H9 (cell line): Measurements from ENCODE around the gene KIR3DL3. TPM values are rescaled to one million over a fixed set of nuclear protein-coding genes. Genes with fewer than 3 reads are reported as not detected.

Experiments used
- DNase-seq: peaks from one replicate; pipeline ENCODE4 v3.0.0-alpha.2; 2017
- H2AFZ ChIP-seq: one replicate; pipeline ENCODE4 v1.6.1; 2013; ENCODE audit warnings: mild to moderate bottlenecking, low read length, control low read depth, moderate library complexity
- H2AK5ac ChIP-seq: 2 replicates; pipeline ENCODE4 v1.6.1; 2013; ENCODE audit warnings: low read length, control low read depth, mixed read lengths; ENCODE audit not compliant: insufficient read length
- H2BK120ac ChIP-seq: one replicate; pipeline ENCODE4 v1.6.1; 2013; ENCODE audit warnings: low read depth, mild to moderate bottlenecking, low read length, control low read depth, inconsistent platforms; ENCODE audit not compliant: poor library complexity, severe bottlenecking
- H2BK12ac ChIP-seq: 2 replicates; pipeline ENCODE4 v1.6.1; 2013; ENCODE audit warnings: low read length, control low read depth, mixed read lengths, low read depth; ENCODE audit not compliant: insufficient read length
- H2BK15ac ChIP-seq: 2 replicates; pipeline ENCODE4 v1.6.1; 2013; ENCODE audit warnings: low read depth, low read length, control low read depth
- H2BK20ac ChIP-seq: one replicate; pipeline ENCODE4 v1.6.1; 2013; ENCODE audit warnings: low read depth, mild to moderate bottlenecking, low read length, control low read depth, inconsistent platforms; ENCODE audit not compliant: poor library complexity, severe bottlenecking
- H2BK5ac ChIP-seq: 2 replicates; pipeline ENCODE4 v1.6.1; 2013; ENCODE audit warnings: low read length, control low read depth, mixed read lengths; ENCODE audit not compliant: insufficient read length
- H3K14ac ChIP-seq: 2 replicates; pipeline ENCODE4 v1.6.1; 2013; ENCODE audit warnings: low read length, control low read depth; ENCODE audit not compliant: insufficient read depth
- H3K18ac ChIP-seq: 2 replicates; pipeline ENCODE4 v1.6.1; 2013; ENCODE audit warnings: low read depth, mild to moderate bottlenecking, mixed read lengths, low read length, control low read depth; ENCODE audit not compliant: insufficient read length
- H3K23ac ChIP-seq: 2 replicates; pipeline ENCODE4 v1.6.1; 2013; ENCODE audit warnings: low read length, control low read depth, mixed read lengths, low read depth; ENCODE audit not compliant: insufficient read length
- H3K23me2 ChIP-seq: 2 replicates; pipeline ENCODE4 v1.6.1; 2013; ENCODE audit warnings: low read depth, mild to moderate bottlenecking, mixed read lengths, low read length, control low read depth; ENCODE audit not compliant: insufficient read length, poor library complexity, severe bottlenecking
- H3K27ac ChIP-seq: 2 replicates; pipeline ENCODE4 v1.5.1; 2013; ENCODE audit warnings: low read length, control low read depth, mixed read lengths, low read depth; ENCODE audit not compliant: insufficient read length
- H3K27me3 ChIP-seq: 2 replicates; pipeline ENCODE4 v1.6.1; 2013; ENCODE audit warnings: low read length, control low read depth, inconsistent platforms; ENCODE audit not compliant: insufficient read depth
- H3K4ac ChIP-seq: 2 replicates; pipeline ENCODE4 v1.6.1; 2013; ENCODE audit warnings: low read depth, mild to moderate bottlenecking, control low read depth, inconsistent platforms, low read length, moderate library complexity
- H3K4me1 ChIP-seq: 2 replicates; pipeline ENCODE4 v1.6.1; 2013; ENCODE audit warnings: low read length, control low read depth, inconsistent platforms; ENCODE audit not compliant: insufficient read depth
- H3K4me2 ChIP-seq: 2 replicates; pipeline ENCODE4 v1.6.1; 2013; ENCODE audit warnings: low read length, control low read depth, mixed read lengths; ENCODE audit not compliant: insufficient read length, insufficient read depth
- H3K56ac ChIP-seq: 2 replicates; pipeline ENCODE4 v1.6.1; 2013; ENCODE audit warnings: low read depth, mild to moderate bottlenecking, mixed read lengths, low read length, control low read depth; ENCODE audit not compliant: insufficient read length
- H3K79me1 ChIP-seq: 2 replicates; pipeline ENCODE4 v1.6.1; 2013; ENCODE audit warnings: low read depth, mild to moderate bottlenecking, moderate library complexity, low read length, control low read depth, inconsistent platforms; ENCODE audit not compliant: insufficient read depth, poor library complexity, severe bottlenecking
- H3K79me2 ChIP-seq: 2 replicates; pipeline ENCODE4 v1.6.1; 2013; ENCODE audit warnings: low read length, control low read depth, inconsistent platforms; ENCODE audit not compliant: insufficient read depth
- H3K9ac ChIP-seq: 2 replicates; pipeline ENCODE4 v1.6.1; 2013; ENCODE audit warnings: low read length, control low read depth, mixed read lengths; ENCODE audit not compliant: insufficient read length; ENCODE audit errors: extremely low read depth
- H3K9me3 ChIP-seq: one replicate; pipeline ENCODE4 v1.6.1; 2013; ENCODE audit warnings: low read depth, low read length, inconsistent platforms; ENCODE audit not compliant: control insufficient read depth
- H3T11ph ChIP-seq: one replicate; pipeline ENCODE4 v1.6.1; 2013; ENCODE audit warnings: mild to moderate bottlenecking, low read length, control low read depth, inconsistent platforms
- H4K20me1 ChIP-seq: one replicate; pipeline ENCODE4 v1.6.1; 2013; ENCODE audit not compliant: control insufficient read depth, insufficient read length, insufficient read depth
- H4K5ac ChIP-seq: 2 replicates; pipeline ENCODE4 v1.6.1; 2013; ENCODE audit warnings: low read depth, mild to moderate bottlenecking, mixed read lengths, low read length, control low read depth; ENCODE audit not compliant: insufficient read length
- H4K8ac ChIP-seq: replicated peaks from 2 replicates; pipeline ENCODE4 v1.6.1; 2013; ENCODE audit warnings: low read length, control low read depth, mixed read lengths, low read depth; ENCODE audit not compliant: insufficient read length
- H4K91ac ChIP-seq: 2 replicates; pipeline ENCODE4 v1.6.1; 2013; ENCODE audit warnings: low read depth, mild to moderate bottlenecking, moderate library complexity, mixed read lengths, low read length, control low read depth; ENCODE audit not compliant: insufficient read length
- H3K27ac Mint-ChIP-seq, 3 experiments: 2 replicates in 2 of 3; 3 replicates in 1 of 3; pipeline ENCODE4 v1.8.0; 2020 to 2021; ENCODE audit warnings: mixed read lengths in 3 of 3, mild to moderate bottlenecking in 1 of 3, moderate library complexity in 1 of 3
- H3K27me3 Mint-ChIP-seq: 2 replicates; pipeline ENCODE4 v1.8.0; 2021; ENCODE audit warnings: low read depth, mild to moderate bottlenecking, moderate library complexity, mixed read lengths
- H3K36me3 Mint-ChIP-seq, 3 experiments: 2 replicates in 2 of 3; 3 replicates in 1 of 3; pipeline ENCODE4 v1.8.0; 2020 to 2021; ENCODE audit warnings: low read depth in 3 of 3, mixed read lengths in 3 of 3; ENCODE audit not compliant: insufficient read depth in 1 of 3
- H3K4me1 Mint-ChIP-seq, 2 experiments: 2 replicates each; pipeline ENCODE4 v1.8.0; 2020; ENCODE audit warnings: mixed read lengths in 2 of 2
- H3K4me3 Mint-ChIP-seq, 2 experiments: 2 replicates in 1 of 2; 3 replicates in 1 of 2; pipeline ENCODE4 v1.8.0; 2020 to 2021; ENCODE audit warnings: mild to moderate bottlenecking in 2 of 2, mixed read lengths in 2 of 2, moderate library complexity in 1 of 2
- H3K9me3 Mint-ChIP-seq, 2 experiments: 2 replicates in 1 of 2; 3 replicates in 1 of 2; pipeline ENCODE4 v1.8.0; 2020; ENCODE audit warnings: mild to moderate bottlenecking in 2 of 2, mixed read lengths in 2 of 2, moderate library complexity in 1 of 2
- WGBS: extraction: QIAGEN DNeasy Blood & Tissue Kit; methylation state at CpG from one replicate; pipeline ENCODE4 v1.1.7; 2013; ENCODE audit warnings: missing lambda C conversion rate, low lambda C conversion rate, mixed read lengths; ENCODE audit not compliant: insufficient read length; ENCODE audit errors: extremely low coverage; 5-methylcytosine and 5-hydroxymethylcytosine counted together
- total RNA-seq: library from RNA; stranded (reverse); gene quantifications from 2 replicates; pipeline ENCODE4 v1.2.1, GENCODE V29; 2021
- TF ChIP-seq, protein P1 (sequence below): fragments of 200-600 bp; sonication (generic); conservative IDR thresholded peaks from 3 replicates; pipeline ENCODE4 v1.8.0; 2021; ENCODE audit warnings: antibody characterized with exemption, mild to moderate bottlenecking

Gene KIR3DL3
- total RNA-seq, 1 experiment from 2014 or later, result not detected

DNA sequence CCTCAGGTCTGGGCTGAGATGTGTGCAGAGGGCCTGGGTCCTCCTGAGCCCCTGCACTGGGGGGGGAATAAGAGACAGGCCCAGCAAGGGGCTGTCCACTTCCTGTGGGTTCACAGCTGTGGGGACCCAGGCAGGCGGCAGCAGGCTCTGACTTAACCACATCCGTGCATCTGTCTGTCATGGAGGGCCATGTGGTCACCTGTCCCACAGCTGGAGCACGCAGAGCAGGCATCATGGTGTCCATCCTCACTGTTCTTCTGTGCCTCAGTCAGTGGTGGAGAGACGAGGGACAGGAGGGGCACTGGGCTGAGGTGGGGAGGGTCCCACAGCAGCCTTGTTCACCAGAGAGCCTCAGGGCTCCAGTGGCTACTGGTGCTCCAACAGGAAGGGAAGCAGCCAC, 16.3 kb upstream of the KIR3DL3 start:
- H3K36me3 Mint-ChIP-seq, result peaks cover 9 to 32% (median 13%) of the 10 kb centered on the region in 3 experiments; a peak in 6 of 7 replicates
- H2BK20ac ChIP-seq, result no peak overlapping the region
- H3K27me3 ChIP-seq, result no peaks in the 10 kb centered on the region
- H2BK5ac ChIP-seq, result no peak overlapping the region
- H3K4me3 Mint-ChIP-seq, result no peak overlapping the region
- H3K79me1 ChIP-seq, result no peaks in the 10 kb centered on the region
- no peak overlapping the region for H3K14ac ChIP-seq
- no peak overlapping the region for H3K56ac ChIP-seq
- H4K91ac ChIP-seq, result no peak overlapping the region
- H3K18ac ChIP-seq, result no peak overlapping the region
- H2AK5ac ChIP-seq, result no peak overlapping the region
- H3T11ph ChIP-seq, result no peak overlapping the region
- H4K5ac ChIP-seq, result no peak overlapping the region
- H4K8ac ChIP-seq, result no peak overlapping the region
- H3K27me3 Mint-ChIP-seq, result peaks cover 10% of the 10 kb centered on the region
- H2BK12ac ChIP-seq, result no peak overlapping the region
- no peak overlapping the region for H3K4me2 ChIP-seq
- H3K4me1 ChIP-seq, result no peaks in the 10 kb centered on the region
- no peak for DNase-seq
- H4K20me1 ChIP-seq, result no peaks in the 10 kb centered on the region
- peaks cover 82 to 83% of the 10 kb centered on the region in 2 experiments for H3K9me3 Mint-ChIP-seq
- no peak overlapping the region for H2BK120ac ChIP-seq
- TF ChIP-seq, protein P1, sequence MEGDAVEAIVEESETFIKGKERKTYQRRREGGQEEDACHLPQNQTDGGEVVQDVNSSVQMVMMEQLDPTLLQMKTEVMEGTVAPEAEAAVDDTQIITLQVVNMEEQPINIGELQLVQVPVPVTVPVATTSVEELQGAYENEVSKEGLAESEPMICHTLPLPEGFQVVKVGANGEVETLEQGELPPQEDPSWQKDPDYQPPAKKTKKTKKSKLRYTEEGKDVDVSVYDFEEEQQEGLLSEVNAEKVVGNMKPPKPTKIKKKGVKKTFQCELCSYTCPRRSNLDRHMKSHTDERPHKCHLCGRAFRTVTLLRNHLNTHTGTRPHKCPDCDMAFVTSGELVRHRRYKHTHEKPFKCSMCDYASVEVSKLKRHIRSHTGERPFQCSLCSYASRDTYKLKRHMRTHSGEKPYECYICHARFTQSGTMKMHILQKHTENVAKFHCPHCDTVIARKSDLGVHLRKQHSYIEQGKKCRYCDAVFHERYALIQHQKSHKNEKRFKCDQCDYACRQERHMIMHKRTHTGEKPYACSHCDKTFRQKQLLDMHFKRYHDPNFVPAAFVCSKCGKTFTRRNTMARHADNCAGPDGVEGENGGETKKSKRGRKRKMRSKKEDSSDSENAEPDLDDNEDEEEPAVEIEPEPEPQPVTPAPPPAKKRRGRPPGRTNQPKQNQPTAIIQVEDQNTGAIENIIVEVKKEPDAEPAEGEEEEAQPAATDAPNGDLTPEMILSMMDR, result no peak
- H3K4ac ChIP-seq, result no peak overlapping the region
- H3K4me1 Mint-ChIP-seq, result no peaks in the 10 kb centered on the region
- H3K9me3 ChIP-seq, result peaks cover 73% of the 10 kb centered on the region
- no peak overlapping the region for H2AFZ ChIP-seq
- no peaks in the 10 kb centered on the region for H3K79me2 ChIP-seq
- H3K23ac ChIP-seq, result no peak overlapping the region
- H2BK15ac ChIP-seq, result no peak overlapping the region
- no peak overlapping the region for H3K9ac ChIP-seq
- H3K23me2 ChIP-seq, result no peaks in the 10 kb centered on the region
- no peak overlapping the region for H3K27ac ChIP-seq
- WGBS, result no CpG with 5 or more reads among the region's 4 CpGs
- H3K27ac Mint-ChIP-seq, result no peak overlapping the region
